HEK293T (cell line): Measurements from ENCODE around the gene CMYA5.

Source experiments
- CTCF ChIA-PET: fragments of 350-600 bp; formaldehyde crosslinking; extraction: SDS; loops from one replicate; lab custom pipeline; 2021; ENCODE audit warnings: antibody characterized with exemption, inconsistent platforms; lab: Yijun Ruan, JAX
- POLR2A ChIA-PET: fragments of 350-600 bp; formaldehyde crosslinking; extraction: SDS; loops from one replicate; lab custom pipeline; 2020; ENCODE audit warnings: antibody characterized with exemption, inconsistent platforms; lab: Yijun Ruan, JAX
- DNase-seq: peaks from one replicate; pipeline ENCODE4 v3.0.0; 2012; ENCODE audit warnings: mixed read lengths; ENCODE audit errors: extremely low spot score
- ARNT ChIP-seq: fragments of 450-650 bp; IDR thresholded peaks from 2 replicates; pipeline ENCODE4 v1.6.1; 2017; ENCODE audit warnings: mild to moderate bottlenecking
- BHLHE40 ChIP-seq: fragments of 450-650 bp; IDR thresholded peaks from 2 replicates; pipeline ENCODE4 v1.6.1; 2016; ENCODE audit warnings: mild to moderate bottlenecking, moderate library complexity, borderline replicate concordance
- CTBP1 ChIP-seq: fragments of 450-650 bp; IDR thresholded peaks from 2 replicates; pipeline ENCODE4 v1.6.1; 2016; ENCODE audit warnings: borderline replicate concordance
- ELF4 ChIP-seq: fragments of 450-650 bp; IDR thresholded peaks from 2 replicates; pipeline ENCODE4 v1.6.1; 2017; ENCODE audit warnings: antibody characterized with exemption
- FOXA1 ChIP-seq: fragments of 450-650 bp; IDR thresholded peaks from 2 replicates; pipeline ENCODE4 v1.6.1; 2016; ENCODE audit warnings: mild to moderate bottlenecking
- FOXK2 ChIP-seq: fragments of 450-650 bp; IDR thresholded peaks from 2 replicates; pipeline ENCODE4 v1.6.1; 2016; ENCODE audit warnings: mild to moderate bottlenecking
- FOXM1 ChIP-seq: fragments of 450-650 bp; IDR thresholded peaks from 2 replicates; pipeline ENCODE4 v1.6.1; 2017; ENCODE audit warnings: mild to moderate bottlenecking, borderline replicate concordance
- HDGF ChIP-seq: fragments of 450-650 bp; IDR thresholded peaks from 2 replicates; pipeline ENCODE4 v1.6.1; 2017; ENCODE audit warnings: antibody characterized with exemption, borderline replicate concordance
- L3MBTL2 ChIP-seq: fragments of 450-650 bp; conservative IDR thresholded peaks from 2 replicates; pipeline ENCODE4 v1.6.1; 2016; ENCODE audit warnings: mild to moderate bottlenecking
- LEF1 ChIP-seq: fragments of 450-650 bp; IDR thresholded peaks from 2 replicates; pipeline ENCODE4 v1.6.1; 2017; ENCODE audit warnings: mild to moderate bottlenecking, borderline replicate concordance
- NFRKB ChIP-seq: fragments of 450-650 bp; IDR thresholded peaks from 2 replicates; pipeline ENCODE4 v1.6.1; 2016; ENCODE audit warnings: mild to moderate bottlenecking, moderate library complexity
- SP1 ChIP-seq: fragments of 450-650 bp; IDR thresholded peaks from 2 replicates; pipeline ENCODE4 v1.6.1; 2017
- SUZ12 ChIP-seq: fragments of 450-650 bp; IDR thresholded peaks from 2 replicates; pipeline ENCODE4 v1.6.1; 2016; ENCODE audit warnings: mild to moderate bottlenecking
- TARDBP ChIP-seq: fragments of 450-650 bp; IDR thresholded peaks from 2 replicates; pipeline ENCODE4 v1.6.1; 2016
- ZNF384 ChIP-seq: fragments of 450-650 bp; IDR thresholded peaks from 2 replicates; pipeline ENCODE4 v1.6.1; 2016
- TF ChIP-seq, protein P1 (sequence below): fragments of 450-650 bp; IDR thresholded peaks from 2 replicates; pipeline ENCODE4 v1.6.1; 2016

CMYA5 gene

DNA sequence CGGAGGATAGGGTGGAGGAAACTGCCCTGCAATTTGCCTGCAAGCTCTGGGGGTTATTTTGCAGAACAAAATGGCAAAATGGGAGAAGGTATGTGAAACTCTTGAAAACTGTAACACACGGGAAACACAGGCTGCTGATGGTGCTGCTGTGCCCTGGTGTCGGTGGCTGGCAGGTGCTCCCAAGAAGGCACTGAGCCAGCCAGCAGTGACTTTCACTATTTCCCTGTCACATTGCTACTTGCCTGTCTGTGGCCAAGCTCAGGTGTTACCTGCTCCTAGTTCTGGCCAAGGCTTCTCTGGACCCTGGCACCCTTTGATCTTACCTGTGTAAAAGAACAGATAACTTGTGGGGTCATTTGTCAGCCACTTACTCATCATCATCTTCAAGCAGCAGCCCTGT is 102.2 kb downstream of the CMYA5 start:
- CTCF ChIA-PET = no interaction called here
- TF ChIP-seq TARDBP (no peak), HDGF (no peak), L3MBTL2 (no peak), NFRKB (no peak), BHLHE40 (no peak), LEF1 (no peak), SP1 (no peak), SUZ12 (no peak), FOXM1 (no peak), FOXA1 (no peak)
- TF ChIP-seq, protein P1, sequence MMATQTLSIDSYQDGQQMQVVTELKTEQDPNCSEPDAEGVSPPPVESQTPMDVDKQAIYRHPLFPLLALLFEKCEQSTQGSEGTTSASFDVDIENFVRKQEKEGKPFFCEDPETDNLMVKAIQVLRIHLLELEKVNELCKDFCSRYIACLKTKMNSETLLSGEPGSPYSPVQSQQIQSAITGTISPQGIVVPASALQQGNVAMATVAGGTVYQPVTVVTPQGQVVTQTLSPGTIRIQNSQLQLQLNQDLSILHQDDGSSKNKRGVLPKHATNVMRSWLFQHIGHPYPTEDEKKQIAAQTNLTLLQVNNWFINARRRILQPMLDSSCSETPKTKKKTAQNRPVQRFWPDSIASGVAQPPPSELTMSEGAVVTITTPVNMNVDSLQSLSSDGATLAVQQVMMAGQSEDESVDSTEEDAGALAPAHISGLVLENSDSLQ = no peak
- POLR2A ChIA-PET = no interaction called here
- DNase-seq = no peak

DNA sequence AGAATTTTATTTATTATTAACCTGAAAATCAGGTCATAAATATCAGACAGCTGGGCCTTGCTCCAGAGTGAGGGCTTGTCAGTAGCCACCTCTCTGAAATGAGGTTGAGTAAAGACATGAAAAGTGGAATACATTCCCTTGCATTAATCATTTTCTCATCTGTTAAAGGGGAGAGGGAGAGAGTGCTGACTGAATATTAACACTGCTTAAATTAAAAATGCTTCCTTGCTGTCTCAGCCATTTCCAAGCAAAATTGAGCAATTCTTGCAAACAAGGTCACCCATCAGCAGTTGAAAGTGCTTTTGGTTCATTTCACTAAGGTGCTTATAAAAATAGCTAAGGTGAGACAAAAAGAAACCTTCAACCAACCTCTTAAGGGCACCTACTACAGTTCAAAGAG is 102.8 kb downstream of the CMYA5 start:
- CTCF ChIA-PET = no interaction called here
- no peak for DNase-seq
- TF ChIP-seq, protein P1 = no peak
- TF ChIP-seq CTBP1 = no peak
- TF ChIP-seq L3MBTL2 = no peak
- no peak for TF ChIP-seq SP1
- TF ChIP-seq BHLHE40 = no peak
- TF ChIP-seq HDGF = no peak
- TF ChIP-seq TARDBP = no peak
- no peak for TF ChIP-seq LEF1
- TF ChIP-seq SUZ12 = no peak
- no peak for TF ChIP-seq ELF4
- no peak for TF ChIP-seq ARNT
- no peak for TF ChIP-seq FOXA1
- POLR2A ChIA-PET = no interaction called here

DNA sequence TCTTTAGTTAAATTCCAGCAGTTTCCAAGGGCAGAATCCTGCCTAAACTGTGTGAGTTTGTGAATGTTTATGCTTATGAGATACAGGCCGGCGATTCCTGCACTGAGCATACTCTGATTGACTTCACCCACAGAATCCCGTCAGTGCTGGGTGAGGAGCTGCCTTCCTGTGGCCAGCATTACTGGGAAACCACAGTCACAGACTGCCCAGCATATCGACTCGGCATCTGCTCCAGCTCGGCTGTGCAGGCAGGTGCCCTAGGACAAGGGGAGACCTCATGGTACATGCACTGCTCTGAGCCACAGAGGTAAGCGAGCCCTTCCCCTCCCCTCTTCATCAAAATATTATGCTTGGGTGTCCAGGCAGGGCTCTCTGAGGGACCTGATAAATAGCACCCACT is 103.7 kb downstream of the CMYA5 start:
- no peak for DNase-seq
- ChIA-PET CTCF (no interaction called here), POLR2A (no interaction called here)
- TF ChIP-seq SP1 (no peak), FOXA1 (no peak), CTBP1 (no peak), ARNT (no peak), TARDBP (no peak), NFRKB (no peak), BHLHE40 (no peak), SUZ12 (no peak), HDGF (no peak), LEF1 (no peak), L3MBTL2 (no peak), FOXK2 (no peak), ELF4 (no peak), FOXM1 (no peak), ZNF384 (no peak)
- TF ChIP-seq, protein P1 = no peak

DNA sequence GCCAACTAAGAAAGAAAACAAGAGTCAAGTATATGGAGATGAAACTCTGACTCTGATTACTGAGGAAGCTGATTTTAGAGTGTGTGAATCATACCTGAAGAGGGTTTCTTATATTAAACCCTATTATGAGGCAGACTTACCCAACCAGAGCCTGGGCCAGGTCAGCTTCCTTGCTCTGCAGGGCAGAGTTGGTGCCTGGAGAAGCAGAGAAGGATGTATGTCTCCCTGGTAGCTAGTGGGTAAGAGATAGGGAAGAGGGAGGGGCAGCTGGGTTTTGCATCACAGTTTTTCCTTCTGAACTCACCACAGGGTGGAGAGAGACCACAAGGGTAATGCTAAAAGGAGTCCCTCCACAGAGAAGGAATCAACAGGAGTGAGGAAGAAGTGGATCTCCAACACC is 104.1 kb downstream of the CMYA5 start:
- no peak for DNase-seq
- POLR2A ChIA-PET = no interaction called here
- CTCF ChIA-PET = no interaction called here
- TF ChIP-seq, protein P1 = no peak
- TF ChIP-seq CTBP1 = no peak

DNA sequence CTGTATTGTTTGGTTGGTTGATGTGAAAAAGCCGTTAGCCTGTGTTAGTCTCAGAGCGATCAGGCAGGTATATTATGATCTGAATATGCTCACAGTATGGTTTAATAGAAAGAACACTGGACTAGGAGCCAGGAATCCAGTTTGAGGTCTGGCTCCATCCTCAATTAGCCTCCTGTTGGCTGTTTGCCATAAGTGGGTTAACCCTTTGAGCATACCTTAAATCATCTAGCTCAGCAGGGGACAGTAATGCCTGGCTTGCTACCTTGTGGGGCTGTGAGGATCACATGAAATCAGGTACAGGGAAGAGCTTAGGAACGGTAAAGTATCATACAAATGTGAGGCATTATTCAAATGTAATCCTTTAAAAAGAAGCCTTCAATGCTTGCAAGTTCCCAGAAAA is 104.7 kb downstream of the CMYA5 start:
- POLR2A ChIA-PET = no interaction called here
- TF ChIP-seq FOXA1 = no peak
- no peak for TF ChIP-seq HDGF
- TF ChIP-seq, protein P1 = no peak
- no peak for TF ChIP-seq L3MBTL2
- TF ChIP-seq BHLHE40 = no peak
- no peak for DNase-seq
- CTCF ChIA-PET = no interaction called here

DNA sequence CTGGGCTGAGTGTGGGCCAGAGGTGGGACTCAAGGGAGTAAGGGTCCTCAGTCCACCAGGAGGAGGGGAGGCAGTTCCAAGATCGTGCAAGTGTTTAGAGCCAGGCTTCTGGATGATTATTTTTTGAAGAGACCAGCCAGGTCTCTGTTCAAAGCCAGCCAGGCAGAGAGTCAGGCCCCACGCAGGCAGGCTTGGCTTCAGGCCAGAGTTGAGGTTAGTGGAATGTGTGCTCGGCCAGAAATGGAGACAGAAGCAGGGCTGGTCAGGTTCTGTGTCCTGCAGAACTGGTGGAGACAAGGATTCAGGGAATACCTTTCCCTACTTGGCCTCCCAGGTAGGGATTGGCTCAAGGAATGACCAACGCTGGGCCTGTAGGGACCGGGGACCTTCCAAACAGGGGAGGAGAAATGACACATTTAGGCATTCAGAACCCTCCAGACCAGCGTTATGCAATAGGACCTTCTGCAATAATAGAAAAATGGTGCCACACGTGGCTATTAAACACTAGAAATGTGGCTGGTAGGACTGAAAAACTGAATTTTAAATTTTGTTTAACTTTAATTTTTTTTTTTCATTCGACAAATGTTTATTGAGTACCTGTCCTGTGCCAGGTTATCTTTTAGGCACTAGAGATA is 106.2 kb downstream of the CMYA5 start:
- CTCF ChIA-PET = no interaction called here
- DNase-seq = no peak

More for the DNA sequence above, 106.2 kb downstream of the CMYA5 start:
- POLR2A ChIA-PET = no interaction called here
- TF ChIP-seq LEF1 (no peak), ELF4 (no peak), ZNF384 (no peak), FOXM1 (no peak), SUZ12 (no peak), FOXA1 (no peak), CTBP1 (no peak), SP1 (no peak), FOXK2 (no peak), BHLHE40 (no peak), L3MBTL2 (no peak), ARNT (no peak), TARDBP (no peak), NFRKB (no peak)
